Activated CD4-positive, CD25-positive, alpha-beta regulatory T cell treated with anti-CD3 and anti-CD28 coated beads, Interleukin-2, amount 50 U/mL, for 16 hours (primary cell): ENCODE measurements around the gene CXorf51B.
"Not testable (repeated sequence)": the region's sequence is repeated elsewhere in the genome, so short reads cannot be mapped to it uniquely, and the experiment has no call there.

ENCODE experiments used
- DNase-seq: peaks from one replicate; pipeline ENCODE4 v3.0.0-alpha.2; 2020; ENCODE audit warnings: low read depth, low spot score

Gene CXorf51B

GRCh38 chrX:146809471-146809870, at the start of gene CXorf51B:
Gene CXorf51B, plus strand, starts transcription at chrX:146809771. Its CDS starts 21 bp downstream, at chrX:146809792.
- not testable (repeated sequence) for DNase-seq

- DNase-seq = not testable (repeated sequence)
These were observed 5.1 kb downstream of the CXorf51B start, which contains the start of gene CXorf51A for GRCh38 chrX:146814644-146815043. Gene CXorf51A, minus strand, starts transcription at chrX:146814744. Its CDS starts 21 bp downstream, at chrX:146814723.

DNA sequence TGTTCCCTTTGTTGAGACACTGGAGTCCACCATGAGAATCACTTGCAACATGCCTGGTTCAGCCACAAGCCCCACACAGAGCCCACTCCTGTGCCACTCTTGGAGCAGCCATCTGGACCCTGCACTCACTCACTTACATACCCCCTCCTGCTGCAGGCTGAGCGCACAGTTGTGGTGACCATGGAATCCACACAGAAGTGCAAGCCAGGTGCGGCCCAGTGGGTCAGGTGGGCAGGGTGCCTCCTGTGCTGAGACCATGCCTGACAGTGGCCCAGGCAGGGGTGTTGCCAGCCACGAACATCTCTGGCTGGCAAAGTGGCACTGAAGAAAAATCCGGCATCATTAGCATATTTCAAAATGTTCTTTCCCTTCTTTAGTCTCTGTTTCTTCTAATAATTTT, 22.4 kb downstream of the CXorf51B start:
- no peak for DNase-seq

- DNase-seq = no peak
These were observed 44.7 kb downstream of the CXorf51B start for GRCh38 chrX:146854281-146854680.
